ENCODE results near the gene ZNF341.

ZNF341 gene

DNA sequence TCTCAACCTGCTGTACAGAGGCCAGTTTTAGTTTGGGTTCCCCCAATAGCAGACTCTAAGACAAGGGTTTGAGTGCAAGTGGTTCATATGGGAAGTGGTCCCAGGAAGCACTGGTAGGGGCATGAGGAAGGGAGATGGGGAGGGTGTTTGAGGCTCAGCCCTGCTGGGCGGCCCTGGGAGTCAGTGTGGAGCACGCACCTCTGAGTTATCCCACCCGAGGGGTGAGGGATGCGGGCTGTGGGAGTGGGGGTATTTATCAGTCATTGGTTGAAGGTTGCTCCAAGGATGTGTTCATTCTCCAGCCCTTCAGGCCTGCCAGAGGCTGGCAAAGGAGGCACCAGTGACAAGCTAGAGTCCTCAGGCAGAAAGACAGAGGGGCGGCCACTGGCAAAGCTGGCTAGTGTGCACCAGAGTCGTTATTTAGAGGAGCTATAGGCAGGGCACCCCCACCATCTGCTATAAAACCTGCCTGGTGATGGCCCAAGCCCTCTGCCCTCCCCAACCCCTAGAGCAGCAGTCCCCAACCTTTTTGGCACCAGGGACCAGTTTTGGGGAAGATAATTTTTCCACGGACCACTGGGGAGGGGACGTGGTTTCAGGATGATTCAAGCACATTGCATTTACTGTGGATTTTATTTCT is 28.2 kb upstream of the ZNF341 start:
- no peak for DNase-seq

DNA sequence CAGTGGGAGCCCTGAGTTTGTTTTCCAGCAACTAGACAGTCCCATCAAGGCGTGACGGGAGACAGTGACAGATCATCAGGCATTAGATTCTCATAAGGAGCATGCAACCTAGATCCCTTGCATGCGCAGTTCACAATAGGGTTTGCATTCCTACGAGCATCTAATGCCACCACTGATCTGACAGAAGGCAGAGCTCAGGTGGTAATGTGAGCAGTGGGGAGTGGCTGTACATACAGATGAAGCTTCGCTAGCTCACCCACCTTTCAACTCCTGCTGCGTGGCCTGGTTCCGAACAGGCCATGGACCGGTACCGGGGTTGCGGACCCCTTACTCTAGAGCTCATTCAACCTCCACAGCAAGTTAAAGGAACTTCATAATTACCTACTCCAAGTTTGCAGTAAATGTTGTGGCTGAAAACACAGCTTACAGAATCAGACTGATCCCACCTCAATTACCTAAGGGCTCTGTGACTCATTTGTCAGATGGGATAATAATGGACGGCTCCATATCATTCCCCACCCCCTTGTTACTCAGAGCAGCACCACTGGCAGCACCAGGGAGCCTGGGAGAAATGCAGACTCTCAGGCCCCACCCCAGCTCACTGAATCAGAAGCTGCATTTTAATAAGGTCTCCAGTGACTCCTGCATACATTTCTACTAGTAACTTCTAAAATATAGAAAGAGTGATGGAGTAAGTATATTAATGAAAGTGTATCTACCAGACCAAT is 27.4 kb upstream of the ZNF341 start:
- no peak for DNase-seq

DNA sequence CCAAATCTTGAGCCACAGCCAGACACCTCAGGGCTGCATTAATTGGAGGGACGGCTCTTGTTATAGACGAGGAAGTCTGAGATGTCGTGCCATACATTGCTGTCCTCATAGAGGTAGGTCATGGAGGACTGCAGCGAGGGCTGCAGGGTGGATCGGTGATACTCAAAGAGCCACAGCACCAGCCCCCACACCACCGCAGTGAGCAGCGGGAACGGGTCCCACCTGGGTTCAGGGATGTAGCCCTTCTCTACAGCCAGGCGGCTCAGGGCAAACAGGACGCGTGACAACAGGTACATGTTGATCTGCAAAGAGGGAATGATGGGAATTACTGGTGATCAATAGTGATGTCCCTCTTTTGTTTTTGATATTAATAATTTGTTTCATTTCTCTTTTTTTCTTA is 24.1 kb upstream of the ZNF341 start:
- DNase-seq = no peak

DNA sequence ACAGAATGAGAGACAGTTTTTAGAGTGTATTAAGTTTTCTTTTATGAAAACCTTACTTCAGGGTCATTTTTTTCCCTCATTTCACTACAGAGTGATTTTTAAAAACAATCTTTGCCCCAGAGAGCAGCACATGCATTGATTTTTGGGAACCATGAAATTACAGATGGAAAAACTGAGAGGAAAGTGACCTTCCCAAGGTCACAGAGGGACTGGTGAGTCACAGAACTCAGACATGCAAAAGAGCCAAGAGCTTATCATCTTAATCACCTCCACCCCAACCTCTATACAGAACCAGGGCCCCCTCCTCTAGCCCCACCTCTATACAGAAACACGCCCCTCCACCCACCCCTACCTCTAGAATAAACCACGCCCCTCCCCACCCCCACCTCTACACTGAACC is 22.4 kb upstream of the ZNF341 start:
- DNase-seq = no peak

DNA sequence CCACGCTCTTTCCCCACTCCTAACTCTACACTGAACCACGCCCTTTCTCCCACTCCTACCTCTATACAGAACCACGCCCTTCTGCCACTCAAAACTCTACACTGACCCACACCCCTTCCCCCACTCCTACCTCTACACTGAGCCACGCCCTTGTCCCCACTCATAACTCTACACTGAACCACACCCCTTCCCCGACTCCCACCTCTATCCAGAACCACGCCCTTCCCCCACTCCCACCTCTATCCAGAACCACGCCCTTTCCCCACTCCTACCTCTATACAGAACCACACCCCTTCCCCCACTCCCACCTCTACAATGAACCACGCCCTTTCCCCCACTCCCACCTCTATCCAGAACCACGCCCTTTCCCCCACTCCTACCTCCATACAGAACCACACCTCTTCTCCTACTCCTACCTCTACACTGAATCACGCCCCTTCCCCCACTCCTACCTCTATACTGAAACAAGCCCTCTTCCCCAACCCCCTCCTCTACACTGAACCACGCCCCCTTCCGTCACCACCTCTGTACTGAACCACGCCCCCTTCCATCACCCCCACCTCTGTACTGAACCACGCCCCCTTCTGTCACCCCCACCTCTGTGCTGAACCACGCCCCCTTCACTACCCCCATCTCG is 21.8 kb upstream of the ZNF341 start:
- DNase-seq = no peak

DNA sequence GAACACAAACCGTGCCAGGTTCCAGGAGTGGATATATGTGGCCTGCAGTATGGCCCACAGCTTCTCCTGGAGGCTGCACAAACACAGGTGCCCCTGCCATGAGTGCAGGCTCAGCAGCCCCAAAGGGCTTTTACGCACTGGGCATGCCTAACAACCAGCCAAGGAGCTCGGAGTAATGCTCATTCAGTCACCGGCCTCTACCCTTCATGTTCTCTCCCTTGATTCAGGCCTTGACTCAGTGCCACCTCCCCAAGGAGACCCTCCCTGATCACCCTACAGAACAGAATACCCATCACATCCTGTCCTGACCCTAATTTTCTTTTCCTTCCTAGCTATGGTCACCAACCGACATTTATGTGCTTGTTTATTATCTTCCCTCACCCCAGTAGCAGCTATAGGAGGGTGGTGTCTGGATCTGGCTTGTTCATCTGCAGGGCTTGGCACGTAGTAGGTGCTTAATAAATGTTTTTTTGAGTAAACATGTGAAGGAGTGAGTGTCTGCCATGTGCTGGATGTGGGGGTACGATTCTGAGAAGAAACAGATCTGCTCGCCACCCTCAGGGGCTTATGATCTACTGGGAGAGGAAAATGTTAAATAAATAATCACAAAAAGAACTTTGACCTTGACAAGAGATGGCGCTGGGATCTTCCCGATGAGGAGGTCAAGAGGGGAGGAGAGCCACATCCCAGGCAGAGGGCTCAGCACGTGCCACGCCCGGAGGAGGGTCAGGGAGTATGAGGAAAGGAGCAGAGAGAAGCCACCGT is 20.9 kb upstream of the ZNF341 start:
- no peak for DNase-seq

DNA sequence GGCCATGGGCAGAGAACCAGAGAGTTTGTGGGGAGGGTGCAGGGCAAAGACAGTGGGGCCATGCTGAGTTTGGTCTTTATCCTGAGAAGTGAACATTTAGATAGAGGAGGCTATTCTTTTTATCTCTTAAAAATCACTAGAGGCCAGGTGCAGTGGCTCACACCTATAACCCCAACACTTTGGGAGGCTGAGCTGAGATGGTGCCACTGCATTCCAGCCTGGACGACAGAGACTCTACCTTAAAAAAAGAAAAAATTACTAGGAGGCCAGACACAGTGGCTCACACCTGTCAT is 20.4 kb upstream of the ZNF341 start:
- DNase-seq = no peak

DNA sequence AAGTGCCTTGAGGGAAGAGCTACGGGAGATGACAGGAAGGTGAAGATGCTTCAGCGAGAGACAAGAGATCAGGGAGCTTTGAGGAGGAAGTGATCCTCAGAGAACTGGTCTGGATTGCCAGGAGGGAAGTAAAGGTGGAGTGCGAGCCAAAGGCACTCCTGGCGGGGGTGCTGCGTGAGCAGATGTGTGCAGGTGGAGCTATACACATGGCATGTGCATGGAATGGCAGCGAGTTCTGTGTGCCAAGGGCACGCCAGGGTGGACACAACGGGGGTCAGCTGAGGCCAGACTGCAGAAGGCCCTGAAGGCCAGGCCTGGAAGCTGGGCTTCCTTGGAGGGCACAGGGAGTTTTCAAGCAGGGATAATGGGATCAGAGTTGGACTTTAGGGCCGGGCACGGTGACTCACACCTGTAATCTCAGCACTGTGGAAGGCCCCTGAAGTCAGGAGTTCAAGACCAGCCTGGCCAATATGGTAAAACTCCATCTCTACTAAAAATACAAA is 17.9 kb upstream of the ZNF341 start:
- no peak for DNase-seq

DNA sequence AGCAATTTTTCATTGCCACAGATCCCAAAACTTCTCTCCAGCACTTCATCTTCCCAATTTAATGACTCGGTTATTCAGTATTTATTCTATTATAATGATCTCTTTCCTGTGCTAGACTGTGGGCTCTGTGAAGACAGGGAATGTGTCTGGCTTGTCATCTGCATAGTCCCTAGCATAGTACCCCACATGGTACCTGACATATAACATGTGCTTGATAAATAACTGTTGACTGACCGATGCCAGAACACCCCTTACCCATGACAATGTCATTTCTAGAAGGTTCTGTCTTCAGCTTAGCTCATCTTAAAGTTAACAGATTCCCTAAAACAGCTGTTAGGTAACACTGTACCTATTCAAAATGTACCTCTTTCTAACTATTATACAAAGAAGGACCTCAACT is 15.3 kb upstream of the ZNF341 start:
- no peak for DNase-seq

DNA sequence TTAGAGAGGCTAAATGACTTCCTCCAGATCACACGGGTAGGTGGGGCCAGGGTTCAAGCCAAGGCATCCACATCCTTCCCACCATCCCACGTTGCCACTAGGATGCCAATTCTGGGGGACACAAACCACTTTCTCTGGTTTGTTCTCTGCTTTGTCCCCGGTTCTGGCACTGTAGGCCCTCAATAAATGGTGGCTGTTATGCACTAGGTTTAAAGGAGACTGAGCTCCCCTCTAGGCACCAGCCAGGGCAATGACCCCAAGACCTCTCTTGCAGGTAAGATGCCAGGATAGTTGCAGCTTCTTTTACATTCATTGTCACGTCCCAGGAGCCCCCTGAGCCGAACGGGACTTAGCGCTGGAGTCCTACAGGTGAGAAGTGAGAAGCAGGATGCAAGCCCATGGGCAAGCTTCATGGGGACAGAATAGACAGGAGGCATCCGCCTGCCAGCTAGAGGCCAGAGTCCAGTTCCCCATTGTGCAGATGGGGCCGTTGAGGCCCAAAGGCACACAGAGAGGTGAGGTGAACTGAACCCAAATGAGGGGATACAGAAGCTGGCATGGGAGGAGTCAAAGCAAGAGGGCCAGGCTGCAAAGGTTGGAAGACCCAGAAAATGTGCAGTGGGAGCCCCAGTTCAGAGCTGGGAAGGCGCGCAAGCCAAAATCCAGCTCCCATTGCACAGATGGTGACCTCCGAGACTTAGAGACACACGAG is 12.4 kb upstream of the ZNF341 start:
- peak; percentile 61 for DNase-seq

DNA sequence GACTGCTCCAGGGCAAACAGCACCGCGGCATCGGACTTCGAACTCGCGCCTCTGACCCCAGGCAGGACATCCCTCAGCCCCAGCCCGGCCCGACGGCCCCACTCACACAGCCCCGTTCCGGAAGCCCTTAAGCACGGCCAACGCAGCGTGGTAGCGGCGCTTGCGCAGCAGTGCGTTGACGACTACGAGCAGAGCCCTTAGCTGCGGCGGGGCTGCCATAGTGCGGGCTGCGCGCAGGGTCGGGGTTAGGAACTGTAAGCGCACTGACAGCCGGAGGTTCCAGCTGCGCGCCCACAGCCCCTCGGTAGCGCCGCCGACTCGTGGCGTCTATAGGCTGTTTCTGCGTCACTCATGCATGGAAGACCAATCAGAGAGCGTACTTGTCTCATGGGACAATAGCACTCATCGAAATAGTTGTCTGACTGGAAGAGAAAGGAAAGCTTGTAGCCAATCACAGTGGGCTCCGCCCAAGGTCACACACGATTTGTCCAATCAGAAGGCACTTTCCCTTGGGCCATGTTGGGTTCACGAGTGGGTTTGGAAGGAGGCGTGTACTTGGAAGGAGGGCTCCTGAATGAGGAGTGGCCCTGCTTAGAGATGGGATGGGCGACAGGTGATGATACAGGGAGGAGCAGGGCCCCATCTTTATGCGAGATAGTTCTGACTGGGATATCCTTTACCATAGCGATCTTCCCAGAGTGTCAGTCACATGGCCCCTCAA is 11.6 kb upstream of the ZNF341 start, which contains the start of gene PXMP4:
TSS of gene PXMP4 (minus strand) at position 322 of the 721 bp plus-strand sequence. CDS start at position 219, 103 bp downstream.
- DNase-seq = peak; percentile 99

DNA sequence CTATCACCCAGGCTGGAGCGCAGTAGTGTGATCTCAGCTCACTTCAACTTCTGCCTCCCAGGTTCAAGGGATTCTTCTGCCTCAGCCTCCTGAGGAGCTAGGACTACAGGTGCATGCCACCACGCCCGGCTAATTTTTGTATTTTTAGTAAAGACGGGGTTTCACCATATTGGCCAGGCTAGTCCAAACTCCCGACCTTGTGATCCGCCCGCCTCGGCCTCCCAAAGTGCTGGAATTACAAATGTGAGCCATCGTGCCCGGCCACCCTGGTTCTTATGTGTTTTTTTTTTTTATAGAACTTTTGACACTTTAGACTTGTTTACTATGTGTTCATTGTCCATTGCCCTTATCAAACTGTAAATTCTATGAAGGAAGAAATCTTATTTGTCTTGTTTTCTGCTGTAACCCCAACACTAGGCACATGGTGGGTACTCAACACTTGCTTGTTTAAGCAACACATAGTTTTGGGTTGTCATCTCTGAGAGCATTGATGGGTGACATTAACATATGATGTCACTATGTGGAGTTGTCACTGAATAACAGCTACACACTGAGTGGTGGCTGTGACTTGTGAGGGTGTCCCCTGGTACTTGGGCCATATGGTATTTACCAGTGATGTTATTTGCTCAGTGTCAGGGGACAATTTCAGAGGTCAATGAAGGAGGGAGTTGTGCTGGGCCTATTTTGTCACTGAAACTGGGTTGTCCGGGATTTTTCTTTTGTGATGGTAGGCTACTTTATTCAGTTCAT is 10.2 kb upstream of the ZNF341 start:
- DNase-seq = no peak

DNA sequence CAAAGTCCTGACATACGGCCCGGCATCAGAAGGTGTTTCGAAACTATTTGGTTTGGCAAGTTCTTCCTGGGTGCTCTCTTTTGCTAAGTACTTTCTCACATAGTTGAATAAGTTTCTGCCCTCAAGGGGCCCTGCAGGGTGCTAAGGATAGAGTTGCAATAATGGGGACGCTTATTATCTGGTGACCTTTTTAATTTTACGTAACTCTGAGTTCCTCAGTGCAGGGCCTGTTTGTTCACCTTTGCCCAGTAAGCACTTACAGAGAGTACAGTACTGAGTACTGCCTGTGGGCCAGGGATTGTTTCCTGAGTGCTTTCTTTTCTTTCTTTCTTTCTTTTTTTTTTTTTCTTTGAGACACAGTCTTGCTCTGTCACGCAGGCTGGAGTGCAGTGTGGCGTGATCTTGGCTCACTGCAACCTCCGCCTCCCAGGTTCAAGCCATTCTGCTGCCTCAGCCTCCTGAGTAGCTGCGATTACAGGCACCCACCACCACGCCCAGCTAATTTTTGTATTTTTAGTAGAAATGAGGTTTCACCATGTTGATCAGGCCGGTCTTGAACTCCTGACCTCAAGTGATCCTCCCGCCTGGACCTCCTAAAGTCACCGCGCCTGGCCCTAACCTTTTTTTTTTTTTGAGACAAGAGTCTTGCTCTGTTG is 7.2 kb upstream of the ZNF341 start:
- no peak for DNase-seq

DNA sequence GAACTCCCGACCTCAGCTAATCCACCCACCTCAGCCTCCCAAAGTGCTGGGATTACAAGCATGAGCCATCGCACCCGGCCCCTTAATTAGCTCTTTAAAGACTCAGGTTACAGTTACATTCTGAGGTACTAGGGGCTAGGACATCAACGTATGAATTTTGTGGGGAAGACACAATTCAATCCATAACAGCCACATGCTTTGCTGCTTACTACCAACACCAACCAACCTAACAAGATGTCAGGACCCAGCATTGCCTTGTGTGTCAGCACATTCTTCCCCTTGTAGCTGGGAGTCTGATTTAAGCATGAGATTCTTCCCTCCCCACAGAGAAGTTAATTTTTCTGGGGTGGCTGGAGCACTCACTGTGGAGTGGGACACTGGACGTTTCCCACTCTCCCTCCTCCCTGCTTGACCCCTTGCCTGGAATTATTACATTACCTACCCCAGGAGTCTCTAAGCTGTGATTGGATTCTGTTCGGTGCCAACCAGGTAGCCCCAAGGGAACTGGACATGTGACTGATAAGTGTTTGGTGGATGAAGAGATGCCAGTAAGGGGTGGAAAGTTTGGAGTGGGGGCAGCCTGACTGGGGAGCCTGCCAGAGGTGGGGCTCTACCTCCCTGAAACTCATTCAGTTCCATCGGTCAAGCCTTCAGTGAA is 6.1 kb upstream of the ZNF341 start:
- no peak for DNase-seq

DNA sequence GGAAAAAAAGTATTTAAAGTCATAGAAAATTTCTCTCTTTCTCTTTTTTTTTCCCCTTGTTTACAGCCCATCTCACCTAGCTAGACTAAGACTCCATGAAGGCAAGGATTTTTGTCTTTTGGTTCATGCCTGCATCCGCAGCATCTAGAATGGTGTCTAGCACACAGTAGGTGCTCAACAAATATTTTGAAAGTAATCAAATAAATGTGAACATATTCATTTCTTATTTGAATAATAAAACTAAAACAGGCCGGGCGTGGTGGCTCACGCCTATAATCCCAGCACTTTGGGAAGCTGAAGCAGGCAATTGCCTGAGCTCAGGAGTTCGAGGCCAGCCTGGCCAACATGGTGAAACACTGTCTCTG is 4.7 kb upstream of the ZNF341 start:
- no peak for DNase-seq

DNA sequence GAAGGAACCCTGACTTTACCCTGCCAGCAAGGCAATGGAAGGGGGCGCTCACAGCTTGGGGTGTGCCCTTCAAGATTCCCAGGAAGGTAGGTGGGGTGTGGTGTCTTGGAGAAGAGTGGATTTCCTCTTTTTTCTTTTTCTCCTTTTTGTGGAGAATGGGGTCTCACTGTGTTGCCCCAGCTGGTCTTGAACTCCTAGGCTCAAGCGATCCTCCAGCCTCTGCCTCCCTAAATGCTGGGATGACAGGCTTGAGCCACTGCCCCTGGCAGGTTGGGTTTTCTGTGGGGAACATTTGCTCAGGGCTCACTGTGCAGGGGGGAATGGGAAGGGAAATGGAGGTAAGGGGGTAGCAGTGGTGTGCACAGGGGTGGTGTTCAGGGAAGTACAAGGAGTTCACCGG is 4.0 kb upstream of the ZNF341 start:
- DNase-seq = no peak

DNA sequence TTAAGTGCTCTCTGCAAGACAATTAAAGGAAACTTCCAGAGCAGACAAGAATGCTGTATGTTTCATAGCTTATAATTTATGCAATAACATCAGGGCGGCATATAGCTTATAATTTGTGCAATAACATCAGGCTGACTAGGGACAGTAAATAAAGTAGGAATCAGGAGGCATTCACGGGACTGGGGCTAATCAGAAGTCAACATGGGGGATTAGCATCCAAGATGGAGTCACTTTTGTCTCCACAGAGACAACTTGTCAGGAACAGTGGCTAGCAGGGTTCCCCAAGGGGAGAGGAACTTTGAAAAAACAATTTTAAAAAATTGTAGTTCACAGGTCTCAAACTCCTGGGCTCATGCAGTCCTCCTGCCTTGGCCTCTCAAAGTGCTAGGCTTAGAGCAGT is 3.3 kb upstream of the ZNF341 start:
- DNase-seq = no peak

DNA sequence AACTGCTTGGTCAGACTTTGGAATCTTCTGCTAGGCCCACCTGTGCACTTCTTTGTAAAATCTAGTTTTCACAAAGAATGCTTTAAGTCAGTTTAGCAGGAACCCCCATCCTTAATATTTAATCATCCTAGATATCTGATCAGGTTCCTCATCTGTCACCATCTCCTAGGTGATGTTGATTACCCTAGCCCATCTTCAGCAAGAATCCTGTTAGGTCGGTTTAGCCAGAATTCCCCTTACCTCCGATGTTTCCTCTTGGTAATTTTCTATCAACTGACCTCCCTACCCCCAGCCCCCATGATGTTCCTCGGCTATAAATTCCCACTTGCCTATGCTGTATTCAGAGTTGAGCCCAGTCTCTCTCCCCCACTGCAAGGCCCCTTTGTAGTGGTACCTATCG is 2.7 kb upstream of the ZNF341 start:
- DNase-seq = no peak

DNA sequence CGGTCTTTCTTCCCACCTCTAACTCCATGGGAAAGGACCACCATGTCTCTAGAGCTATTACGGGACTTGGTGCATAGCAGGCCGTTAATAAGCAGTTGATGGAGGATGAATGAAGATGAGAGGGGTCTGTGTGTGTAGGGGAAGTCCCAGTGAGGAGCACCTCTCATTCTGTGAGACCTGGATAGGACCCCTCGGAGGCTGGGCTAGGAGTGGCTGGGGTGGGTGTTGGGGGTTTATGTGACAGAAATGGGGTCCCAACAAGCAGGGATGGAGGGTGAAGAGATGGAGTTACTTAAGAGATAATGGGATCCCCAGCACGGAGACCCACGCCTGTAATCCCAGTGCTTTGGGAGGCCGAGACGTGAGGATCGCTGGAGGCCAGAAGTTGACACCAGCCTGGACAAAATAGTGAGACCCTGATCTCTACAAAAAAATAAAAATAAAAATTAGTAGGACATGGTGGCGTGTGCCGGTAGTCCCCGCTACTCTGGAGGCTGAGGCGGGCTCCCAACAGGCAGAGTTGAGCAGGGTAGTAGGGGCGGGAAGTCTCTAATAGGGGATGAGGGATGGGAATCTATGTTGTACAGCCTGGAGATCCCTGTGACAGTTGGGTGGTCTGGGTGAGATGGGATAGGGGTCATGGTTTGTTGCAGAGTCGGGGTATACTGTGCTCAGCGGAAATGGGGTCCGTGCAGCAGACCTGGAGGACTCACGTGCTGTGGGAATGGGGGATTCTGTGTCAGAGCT is 677 bp upstream of the ZNF341 start:
- no peak for DNase-seq
